Heart left ventricle (tissue), 13 donors: ENCODE measurements around the gene FBXO33.

Experiments used
- CTCF ChIP-seq, 12 donors: fragments of 200-600 bp; sonication (generic) in 4 of 12; IDR thresholded peaks; one replicate each; pipeline versions ENCODE4 v1.5.0 to v1.8.0; 2018 to 2022; ENCODE audit warnings: antibody characterized with exemption in 12 of 12, mild to moderate bottlenecking in 5 of 12
- POLR2A ChIP-seq, 2 donors: fragments of 450-650 bp; IDR thresholded peaks; one replicate each; pipeline ENCODE4 v1.6.1; 2017; ENCODE audit warnings: antibody characterized with exemption in 2 of 2, mild to moderate bottlenecking in 2 of 2, moderate library complexity in 2 of 2
- donor health status: ischemic (EF 13 %, LVEDD 7.1; RV severe dilation, severe dysfunction).
- donor health status: DM: no; HTN: yes; CAD: no.
- donor health status: DM: no; HTN: no; CAD: no.
- donor health status: ischemic (EF 25% LVEDD 6.9; RV normal size, moderate dysfunction).
- donor health status: ischemic (EF 25% LVEDD 5.7; RV mildly dilated, moderate dysfunction).
- donor health status: ischemic (EF 35%, LVEDD 5.7; RV mildly dilated, moderate dysfunction).
- donor health status: nonischemic (EF 11% LVEDD 7.7; RV severe dilation, severe dysfunction).
- donor health status: DM: yes; HTN: yes; CAD: no.
- donor health status: PGD.
- donor health status: ischemic (EF 29% LVEDD 5.4; RV normal size, mild dysfunction).
- donor health status: nonischemic (EF 23%, LVEDD 6.1; RV moderate dilation, normal function).

GRCh38 chr14:39374851-39375250 lies 57.4 kb downstream of the FBXO33 start:
- TF ChIP-seq POLR2A (IDR thresholded peaks at IDR 0.05) (no peak), CTCF (IDR thresholded peaks at IDR 0.05) (no peak)
